RWPE1 (cell line): ENCODE data around the gene CBFB.
A peak's percentile ranks its signal among the peaks of the same experiment; 100 is the strongest.

Source experiments
- CTCF ChIA-PET: fragments of 350-600 bp; sonication (Branson Sonifier 250); formaldehyde crosslinking; extraction: SDS; loops from one replicate; lab custom pipeline; 2021; lab: Yijun Ruan, JAX
- POLR2A ChIA-PET: fragments of 400-600 bp; formaldehyde crosslinking; extraction: SDS; loops from one replicate; lab custom pipeline; 2020; ENCODE audit warnings: antibody characterized with exemption; ENCODE audit not compliant: low non-redundant PET; lab: Yijun Ruan, JAX
- DNase-seq: peaks from one replicate; pipeline ENCODE4 v3.0.0; 2012; ENCODE audit warnings: low spot score
- H3K27ac ChIP-seq: fragments of 450-650 bp; 2 replicates; pipeline ENCODE4 v1.5.1; 2017
- TF ChIP-seq, protein P1 (sequence below): fragments of 450-650 bp; conservative IDR thresholded peaks from 2 replicates; pipeline ENCODE4 v1.5.1; 2017; ENCODE audit warnings: low read depth, mild to moderate bottlenecking

The CBFB gene

DNA sequence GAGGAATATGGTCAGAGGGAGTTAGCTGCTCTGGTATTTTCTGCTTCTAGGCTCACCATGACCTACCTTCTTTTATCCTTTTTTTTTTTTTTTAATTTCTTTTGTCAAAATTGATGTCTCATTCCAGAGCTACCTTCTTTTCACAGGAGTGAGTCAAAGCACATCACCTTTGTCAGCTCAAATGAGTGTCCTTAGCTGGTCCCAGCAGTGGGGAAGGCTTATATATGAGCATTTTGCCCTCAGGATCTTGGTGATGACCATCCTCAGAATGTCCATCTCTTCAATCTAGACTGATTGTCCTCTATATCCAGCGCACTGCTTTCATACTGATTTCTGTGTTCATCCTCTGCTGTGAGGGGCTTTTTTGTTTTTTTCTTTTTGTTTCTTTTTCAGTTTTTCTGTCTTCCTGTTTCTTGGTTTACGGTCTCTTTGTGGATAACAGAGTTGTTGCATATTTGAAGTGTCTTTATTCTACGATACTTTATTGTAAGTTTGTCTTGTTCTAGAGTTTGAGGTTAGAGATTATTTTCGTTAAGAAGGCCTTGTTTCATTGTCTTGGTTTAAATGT, 24.9 kb downstream of the CBFB start:
- 0 out of 2 replicates have a peak overlapping the region, but pooled peaks have one; percentile 21 for H3K27ac ChIP-seq
- no peak for DNase-seq
- CTCF ChIA-PET = interaction anchor here (0.7 to 0.8 kb wide), 2 partner anchors 80 to 145 kb away, joined by 3 read pairs; no protein-coding TSS in a partner anchor
- POLR2A ChIA-PET = interaction anchor here (0.6 kb wide), 1 partner anchor 75 kb away, joined by 8 read pairs; no protein-coding TSS in a partner anchor
- TF ChIP-seq, protein P1, sequence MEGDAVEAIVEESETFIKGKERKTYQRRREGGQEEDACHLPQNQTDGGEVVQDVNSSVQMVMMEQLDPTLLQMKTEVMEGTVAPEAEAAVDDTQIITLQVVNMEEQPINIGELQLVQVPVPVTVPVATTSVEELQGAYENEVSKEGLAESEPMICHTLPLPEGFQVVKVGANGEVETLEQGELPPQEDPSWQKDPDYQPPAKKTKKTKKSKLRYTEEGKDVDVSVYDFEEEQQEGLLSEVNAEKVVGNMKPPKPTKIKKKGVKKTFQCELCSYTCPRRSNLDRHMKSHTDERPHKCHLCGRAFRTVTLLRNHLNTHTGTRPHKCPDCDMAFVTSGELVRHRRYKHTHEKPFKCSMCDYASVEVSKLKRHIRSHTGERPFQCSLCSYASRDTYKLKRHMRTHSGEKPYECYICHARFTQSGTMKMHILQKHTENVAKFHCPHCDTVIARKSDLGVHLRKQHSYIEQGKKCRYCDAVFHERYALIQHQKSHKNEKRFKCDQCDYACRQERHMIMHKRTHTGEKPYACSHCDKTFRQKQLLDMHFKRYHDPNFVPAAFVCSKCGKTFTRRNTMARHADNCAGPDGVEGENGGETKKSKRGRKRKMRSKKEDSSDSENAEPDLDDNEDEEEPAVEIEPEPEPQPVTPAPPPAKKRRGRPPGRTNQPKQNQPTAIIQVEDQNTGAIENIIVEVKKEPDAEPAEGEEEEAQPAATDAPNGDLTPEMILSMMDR = no peak

DNA sequence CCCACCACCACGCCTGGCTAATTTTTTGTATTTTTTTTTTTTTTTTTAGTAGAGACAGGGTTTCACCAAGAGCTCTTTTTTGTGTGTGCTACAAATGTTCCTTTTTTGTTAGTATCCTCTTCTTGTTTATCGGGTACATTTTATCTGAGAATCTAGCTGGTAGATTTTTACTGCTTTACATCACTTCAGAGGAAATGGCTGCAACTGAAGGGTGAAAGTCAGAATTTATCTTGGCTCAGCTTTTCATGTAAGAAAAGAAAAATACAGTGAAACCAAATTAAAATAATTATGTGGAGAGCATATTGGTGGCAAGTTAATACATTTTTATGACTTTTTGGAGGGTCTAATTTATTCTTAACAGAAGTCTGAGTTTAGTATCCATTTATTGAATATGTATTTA, 26.0 kb downstream of the CBFB start:
- DNase-seq = no peak
- H3K27ac ChIP-seq = peak overlapping the region; percentile 66
- CTCF ChIA-PET = interaction anchor here (0.8 kb wide), 1 partner anchor 81 kb away, joined by 3 read pairs; no protein-coding TSS in a partner anchor
- POLR2A ChIA-PET = no interaction called here
- TF ChIP-seq, protein P1 = no peak

DNA sequence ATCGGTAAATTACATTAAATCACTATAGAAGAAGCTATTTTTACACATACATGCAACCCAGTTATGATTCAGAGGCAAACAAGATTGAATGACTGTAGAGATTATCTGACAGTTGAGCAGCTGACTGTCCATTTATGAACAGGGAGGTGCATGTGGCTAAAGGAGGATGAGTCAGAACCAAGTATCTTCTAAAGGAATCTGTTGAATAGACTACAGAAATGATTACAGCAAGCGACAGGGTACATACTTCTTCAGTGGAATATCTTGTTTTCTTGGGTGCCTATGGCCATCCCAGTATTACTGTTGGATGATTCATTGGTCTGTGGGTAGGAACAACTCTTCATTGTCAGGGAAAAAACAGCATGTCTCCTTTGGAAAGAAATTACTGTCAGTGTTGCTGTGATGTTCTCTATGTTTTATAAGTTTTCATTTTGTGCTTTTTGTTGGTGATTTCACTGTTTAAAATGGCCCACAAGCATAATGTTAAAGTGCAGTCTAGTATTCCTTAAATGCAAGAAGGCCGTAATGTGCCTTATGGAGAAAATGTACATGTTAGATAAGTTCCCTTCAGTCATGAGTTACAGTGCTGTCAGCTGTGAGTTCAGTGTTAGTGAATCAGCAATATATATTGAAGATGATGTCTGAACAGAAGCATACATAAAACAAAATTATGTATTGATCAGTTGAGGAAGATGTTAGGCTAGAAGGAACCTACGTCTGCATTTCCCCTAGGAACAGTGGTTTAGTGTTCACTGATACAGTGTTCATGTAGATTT, 27.0 kb downstream of the CBFB start:
- TF ChIP-seq, protein P1 = no peak
- ChIA-PET POLR2A (no interaction called here), CTCF (interaction anchor here (1.0 kb wide), 1 partner anchor 108 kb away, joined by 3 read pairs; no protein-coding TSS in a partner anchor)
- H3K27ac ChIP-seq = peak overlapping the region; percentile 66
- DNase-seq = peak; percentile 90

DNA sequence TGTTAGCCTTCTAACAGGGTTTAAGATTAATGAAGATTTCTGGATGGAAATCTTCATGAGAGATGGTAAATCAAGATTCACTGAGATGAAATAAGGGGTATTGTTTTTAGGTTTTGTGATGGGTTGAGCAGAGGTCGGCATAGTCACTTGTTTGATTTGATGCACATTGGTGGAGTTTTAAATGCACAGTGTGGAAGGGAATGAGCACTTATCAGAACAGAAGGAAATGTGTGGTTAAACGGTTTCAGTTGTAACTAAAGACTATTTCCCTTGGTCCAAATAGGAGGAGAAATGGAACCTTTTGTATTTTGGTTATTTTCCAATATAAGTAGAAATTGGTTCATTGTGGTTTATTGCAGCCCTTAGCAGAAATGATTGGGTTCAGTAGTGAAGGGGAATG, 34.1 kb downstream of the CBFB start:
- no peak overlapping the region for H3K27ac ChIP-seq
- TF ChIP-seq, protein P1 = no peak
- ChIA-PET CTCF (no interaction called here), POLR2A (no interaction called here)
- DNase-seq = no peak

DNA sequence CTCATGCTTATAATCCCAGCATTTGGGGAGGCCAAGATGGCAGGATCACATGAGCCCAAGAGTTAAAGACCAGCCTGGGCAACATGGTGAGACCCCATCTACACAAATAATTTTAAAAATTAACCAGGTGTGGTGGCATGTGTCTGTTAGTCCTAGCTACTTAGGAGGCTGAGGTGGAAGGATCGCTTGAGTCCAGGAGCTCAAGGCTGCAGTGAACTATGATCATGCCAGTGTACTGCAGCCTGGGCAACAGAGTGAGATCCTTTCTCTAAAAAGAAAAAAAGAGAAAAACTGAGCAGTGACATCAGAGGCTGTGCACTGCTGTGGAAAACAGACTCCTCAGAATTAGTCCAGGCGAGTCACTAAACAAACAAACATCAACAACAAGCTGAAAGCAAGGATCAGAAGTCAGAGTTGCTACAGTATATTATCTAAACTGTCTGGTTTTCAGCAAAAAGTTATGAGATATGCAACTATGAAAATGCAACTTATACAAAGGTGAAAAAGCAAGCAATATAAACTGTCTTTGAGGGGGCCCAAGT, 39.3 kb downstream of the CBFB start:
- POLR2A ChIA-PET = no interaction called here
- DNase-seq = no peak
- no peak overlapping the region for H3K27ac ChIP-seq
- CTCF ChIA-PET = interaction anchor here (0.5 to 0.7 kb wide), 2 partner anchors 35 to 57 kb away, joined by 3 to 6 read pairs; no protein-coding TSS in a partner anchor
- TF ChIP-seq, protein P1 = no peak

DNA sequence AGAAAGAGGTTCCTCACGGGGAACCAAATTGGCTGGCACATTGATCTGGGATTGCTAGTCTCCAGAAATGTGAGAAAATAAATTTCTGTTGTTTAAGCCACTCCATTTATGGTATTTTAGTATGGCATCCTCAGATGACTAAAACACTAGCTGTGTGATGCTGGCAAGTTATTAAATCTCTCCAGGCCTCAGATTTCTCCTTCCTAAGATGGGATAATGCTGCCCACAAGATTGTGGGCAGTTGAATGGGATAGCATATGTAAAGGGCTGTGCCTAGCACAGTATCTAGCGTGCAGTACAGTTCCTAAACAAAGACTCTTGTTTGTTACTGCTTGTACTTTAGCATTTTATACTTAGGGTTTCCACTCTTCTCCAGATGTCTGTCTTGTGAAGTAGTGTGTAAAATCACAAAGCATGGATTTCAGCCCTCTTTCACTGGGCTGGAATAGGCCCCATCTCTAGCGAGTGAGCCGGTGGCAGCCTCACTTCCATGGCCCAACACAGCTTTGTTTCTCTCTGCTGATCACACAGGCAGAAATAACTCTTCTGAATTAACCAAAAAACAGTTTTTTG, 42.6 kb downstream of the CBFB start:
- ChIA-PET POLR2A (no interaction called here), CTCF (no interaction called here)
- no peak for DNase-seq
- TF ChIP-seq, protein P1 = no peak
- no peak overlapping the region for H3K27ac ChIP-seq
